ENCODE measurements around the gene GABBR2. TPM values are rescaled to one million over a fixed set of nuclear protein-coding genes. Genes with fewer than 3 reads are reported as not detected.

The GABBR2 gene
- total RNA-seq, 2 donors from 2014 or later = 1.2 to 1.3 TPM

GRCh38 chr9:98451576-98451975 lies 257.2 kb downstream of the GABBR2 start:
- Mint-ChIP-seq H3K9me3 (no peaks in the 10 kb centered on the region), H3K4me3 (no peak overlapping the region), H3K4me1 (no peaks in the 10 kb centered on the region), H3K27ac (no peak overlapping the region), H3K36me3 (ENCODE audit: low read depth) (no peaks in the 10 kb centered on the region), H3K27me3 (ENCODE audit: insufficient read depth) (no peaks in the 10 kb centered on the region)
- no peaks in the 10 kb centered on the region for H3K4me1 ChIP-seq (ENCODE audit: control insufficient read depth, insufficient read depth, low read length)
- no peaks in the 10 kb centered on the region for H3K36me3 ChIP-seq (ENCODE audit: control insufficient read depth, insufficient read depth, low read length)
- H3K9me3 ChIP-seq (ENCODE audit: control insufficient read depth, low read length) = no peaks in the 10 kb centered on the region
- H3K4me3 ChIP-seq (ENCODE audit: low read length) = no peak overlapping the region
- peaks cover 4% of the 10 kb centered on the region for H3K27me3 ChIP-seq (ENCODE audit: control insufficient read depth, insufficient read depth, low read length, poor library complexity, severe bottlenecking)
- 71 to 100% methylated on average over 1 of the region's 1 CpG for WGBS, 2 experiments (ENCODE audit: insufficient coverage in 1 of 2, insufficient read length in 1 of 2)
- DNase-seq = no peak
- no peak overlapping the region for H3K27ac ChIP-seq (ENCODE audit: low read depth, low read length)
- TF ChIP-seq, protein P1, sequence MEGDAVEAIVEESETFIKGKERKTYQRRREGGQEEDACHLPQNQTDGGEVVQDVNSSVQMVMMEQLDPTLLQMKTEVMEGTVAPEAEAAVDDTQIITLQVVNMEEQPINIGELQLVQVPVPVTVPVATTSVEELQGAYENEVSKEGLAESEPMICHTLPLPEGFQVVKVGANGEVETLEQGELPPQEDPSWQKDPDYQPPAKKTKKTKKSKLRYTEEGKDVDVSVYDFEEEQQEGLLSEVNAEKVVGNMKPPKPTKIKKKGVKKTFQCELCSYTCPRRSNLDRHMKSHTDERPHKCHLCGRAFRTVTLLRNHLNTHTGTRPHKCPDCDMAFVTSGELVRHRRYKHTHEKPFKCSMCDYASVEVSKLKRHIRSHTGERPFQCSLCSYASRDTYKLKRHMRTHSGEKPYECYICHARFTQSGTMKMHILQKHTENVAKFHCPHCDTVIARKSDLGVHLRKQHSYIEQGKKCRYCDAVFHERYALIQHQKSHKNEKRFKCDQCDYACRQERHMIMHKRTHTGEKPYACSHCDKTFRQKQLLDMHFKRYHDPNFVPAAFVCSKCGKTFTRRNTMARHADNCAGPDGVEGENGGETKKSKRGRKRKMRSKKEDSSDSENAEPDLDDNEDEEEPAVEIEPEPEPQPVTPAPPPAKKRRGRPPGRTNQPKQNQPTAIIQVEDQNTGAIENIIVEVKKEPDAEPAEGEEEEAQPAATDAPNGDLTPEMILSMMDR (conservative IDR thresholded peaks at IDR 0.05) = no peak
- H3K9ac ChIP-seq (ENCODE audit: extremely low read depth, low read length, poor library complexity, severe bottlenecking) = no peak overlapping the region

DNA sequence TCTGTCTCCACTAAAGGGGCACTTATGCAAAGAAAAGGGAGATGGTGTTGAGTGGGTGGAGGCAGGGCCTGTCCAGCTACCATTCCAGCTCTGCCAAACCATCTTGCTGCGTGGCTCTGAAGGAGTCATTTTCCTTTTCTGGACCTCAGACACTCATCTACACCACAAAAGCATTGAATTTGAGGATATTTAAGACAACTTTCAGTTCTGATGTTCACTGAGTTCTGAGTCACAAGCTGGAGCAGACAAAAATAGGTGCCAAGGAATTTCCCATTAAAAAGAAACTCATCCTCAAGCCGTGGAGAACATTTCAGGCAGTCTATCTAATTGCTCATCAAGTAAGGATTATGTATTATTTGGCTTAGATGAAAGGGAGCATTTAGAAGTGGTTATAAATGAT lies 258.2 kb downstream of the GABBR2 start:
- Histone ChIP-seq H3K9me3 (ENCODE audit: control insufficient read depth, low read length) (no peaks in the 10 kb centered on the region), H3K27me3 (ENCODE audit: control insufficient read depth, insufficient read depth, low read length, poor library complexity, severe bottlenecking) (peaks cover 4% of the 10 kb centered on the region), H3K36me3 (ENCODE audit: control insufficient read depth, insufficient read depth, low read length) (no peaks in the 10 kb centered on the region), H3K4me3 (ENCODE audit: low read length) (no peak overlapping the region), H3K27ac (ENCODE audit: low read depth, low read length) (no peak overlapping the region), H3K9ac (ENCODE audit: extremely low read depth, low read length, poor library complexity, severe bottlenecking) (no peak overlapping the region), H3K4me1 (ENCODE audit: control insufficient read depth, insufficient read depth, low read length) (no peaks in the 10 kb centered on the region)
- TF ChIP-seq, protein P1 (conservative IDR thresholded peaks at IDR 0.05) = no peak
- Mint-ChIP-seq H3K4me3 (no peak overlapping the region), H3K36me3 (ENCODE audit: low read depth) (no peaks in the 10 kb centered on the region), H3K27ac (no peak overlapping the region), H3K4me1 (peaks cover 3% of the 10 kb centered on the region), H3K9me3 (no peaks in the 10 kb centered on the region), H3K27me3 (ENCODE audit: insufficient read depth) (no peaks in the 10 kb centered on the region)
- 100% methylated on average over 2 of the region's 2 CpGs for WGBS, 2 experiments (ENCODE audit: insufficient coverage in 1 of 2, insufficient read length in 1 of 2)
- DNase-seq = no peak

- H3K27ac ChIP-seq (ENCODE audit: low read depth, low read length) = no peak overlapping the region
- no peaks in the 10 kb centered on the region for H3K36me3 ChIP-seq (ENCODE audit: control insufficient read depth, insufficient read depth, low read length)
- no peak for DNase-seq
- H3K4me3 ChIP-seq (ENCODE audit: low read length) = no peak overlapping the region
- no peak overlapping the region for H3K9ac ChIP-seq (ENCODE audit: extremely low read depth, low read length, poor library complexity, severe bottlenecking)
- no peaks in the 10 kb centered on the region for H3K9me3 ChIP-seq (ENCODE audit: control insufficient read depth, low read length)
- peaks cover 5% of the 10 kb centered on the region for H3K4me1 Mint-ChIP-seq
- peaks cover 4% of the 10 kb centered on the region for H3K27me3 ChIP-seq (ENCODE audit: control insufficient read depth, insufficient read depth, low read length, poor library complexity, severe bottlenecking)
- H3K36me3 Mint-ChIP-seq (ENCODE audit: low read depth) = no peaks in the 10 kb centered on the region
- 87 to 96% methylated on average over 3 of the region's 3 CpGs for WGBS, 2 experiments (ENCODE audit: insufficient coverage in 1 of 2, insufficient read length in 1 of 2)
- H3K4me3 Mint-ChIP-seq = no peak overlapping the region
- no peaks in the 10 kb centered on the region for H3K9me3 Mint-ChIP-seq
- no peaks in the 10 kb centered on the region for H3K4me1 ChIP-seq (ENCODE audit: control insufficient read depth, insufficient read depth, low read length)
- TF ChIP-seq, protein P1 (conservative IDR thresholded peaks at IDR 0.05) = no peak
- H3K27ac Mint-ChIP-seq = no peak overlapping the region
- H3K27me3 Mint-ChIP-seq (ENCODE audit: insufficient read depth) = no peaks in the 10 kb centered on the region
Observed at GRCh38 chr9:98449871-98450270, 258.9 kb downstream of the GABBR2 start.
